Stomach (tissue), 9 donors: ENCODE results near the gene RAVER2. TPM values are rescaled to one million over a fixed set of nuclear protein-coding genes. Genes with fewer than 3 reads are reported as not detected.

Source experiments
- DNase-seq, 2 donors: peaks; one replicate each; pipeline versions ENCODE4 v3.0.0 to v3.0.0-alpha.2; 2013 to 2019
- H3K27ac ChIP-seq, 5 donors: fragments of 200-600 bp in 4 of 5; sonication (generic) in 4 of 5; one replicate each; pipeline ENCODE4 v1.5.1; 2013 to 2019; ENCODE audit warnings: mild to moderate bottlenecking in 1 of 5, moderate library complexity in 1 of 5
- H3K27me3 ChIP-seq, 3 donors: fragments of 200-600 bp; sonication (generic); one replicate each; pipeline ENCODE4 v1.5.1; 2017 to 2019; ENCODE audit warnings: mixed run types in 1 of 3
- H3K36me3 ChIP-seq, 4 donors: fragments of 200-600 bp; sonication (generic); 1 replicate in 3 of 4; 2 replicates in 1 of 4; pipeline ENCODE4 v1.5.1; 2016 to 2019
- H3K4me1 ChIP-seq, 4 donors: fragments of 200-600 bp; sonication (generic); one replicate each; pipeline ENCODE4 v1.5.1; 2016 to 2019
- H3K4me3 ChIP-seq, 4 donors: fragments of 200-600 bp; sonication (generic) in 3 of 4; one replicate each; pipeline ENCODE4 v1.5.1; 2016 to 2019; ENCODE audit warnings: mild to moderate bottlenecking in 1 of 4
- H3K9me3 ChIP-seq, 4 donors: fragments of 200-600 bp; sonication (generic); one replicate each; pipeline ENCODE4 v1.5.1; 2016 to 2019
- CTCF ChIP-seq, 7 experiments: fragments of 450-650 bp in 4 of 7; fragments of 200-600 bp in 3 of 7; sonication (generic) in 3 of 7; IDR thresholded peaks; one replicate each; pipeline ENCODE4 v1.5.1; 2016 to 2019; ENCODE audit warnings: antibody characterized with exemption in 7 of 7, control low read depth in 2 of 7, mild to moderate bottlenecking in 1 of 7
- EP300 ChIP-seq: sonication (generic); formaldehyde crosslinking; IDR thresholded peaks from one replicate; pipeline ENCODE4 v1.6.1; 2017; ENCODE audit warnings: antibody characterized with exemption
- POLR2A ChIP-seq, 4 donors: fragments of 450-650 bp; IDR thresholded peaks; one replicate each; pipeline ENCODE4 v1.6.1; 2016; ENCODE audit warnings: antibody characterized with exemption in 4 of 4, control low read depth in 2 of 4, mild to moderate bottlenecking in 1 of 4, moderate library complexity in 1 of 4
- POLR2AphosphoS5 ChIP-seq, 3 donors: sonication (generic); formaldehyde crosslinking; IDR thresholded peaks; one replicate each; pipeline ENCODE4 v1.6.1; 2016; ENCODE audit warnings: antibody characterized with exemption in 3 of 3
- WGBS, 5 donors: extraction: QIAGEN DNeasy Blood & Tissue Kit in 3 of 5; methylation state at CpG; one replicate each; pipeline versions ENCODE4 v1.1.5 to v1.1.7; 2013 to 2018; 5-methylcytosine and 5-hydroxymethylcytosine counted together
- intact Hi-C: fragments of 100-400 bp; cut with DNase I; formaldehyde crosslinking; loops from one replicate; pipeline ENCODE4 v1.15.1; 2023; ENCODE audit warnings: low total_unique reads
- polyA plus RNA-seq, 3 donors: library from polyadenylated mRNA; stranded (reverse); fragments of 200-250 nt; gene quantifications; one replicate each; pipeline ENCODE4 v1.2.3, GENCODE V29; 2013
- total RNA-seq, 5 donors: library from RNA; depleted of rRNA; stranded (reverse); fragments of >200 nt; gene quantifications; one replicate each; pipeline versions ENCODE4 v1.1.0 to v1.2.3, GENCODE V29; 2014 to 2016
- donor health status: healthy with polysubstance abuse.
- donor health status: Bipolar disorder and iron deficiency.
- donor health status: healthy.

RAVER2 gene
- total and polyA plus RNA-seq, 8 donors = 4.7 to 27.5 (median 13.9) TPM

- Histone ChIP-seq H3K27ac (no peak overlapping the region), H3K4me1 (peaks cover 0 to 20% (median 10%) of the 10 kb centered on the region in 4 donors), H3K4me3 (no peak overlapping the region), H3K27me3 (no peaks in the 10 kb centered on the region), H3K9me3 (no peaks in the 10 kb centered on the region), H3K36me3 (peaks cover 34 to 95% (median 88%) of the 10 kb centered on the region in 4 donors)
- DNase-seq = peak; percentile 35 to 65
- intact Hi-C loops = no loop called here
- TF ChIP-seq CTCF (IDR thresholded peaks at IDR 0.05) (peak in 3 of 7 experiments; percentile 5 to 50 (median 35)), EP300 (no peak)
- 42 to 58% (median 45%) methylated on average over 4 of the region's 4 CpGs for WGBS, 5 donors
These were observed 116.7 kb downstream of the RAVER2 start for GRCh38 chr1:64861611-64862010.

GRCh38 chr1:64864018-64864940 is 119.4 kb downstream of the RAVER2 start:
- Histone ChIP-seq H3K4me1 (peaks cover 0 to 20% (median 7%) of the 10 kb centered on the region in 4 donors), H3K27ac (peak overlapping the region; percentile 7 to 68 (median 35)), H3K27me3 (no peaks in the 10 kb centered on the region), H3K4me3 (no peak overlapping the region), H3K36me3 (peaks cover 25 to 95% (median 88%) of the 10 kb centered on the region in 4 donors), H3K9me3 (no peaks in the 10 kb centered on the region)
- peak in 2 of 3 donors; percentile 62 to 63 for TF ChIP-seq POLR2AphosphoS5 (IDR thresholded peaks at IDR 0.05)
- no peak for TF ChIP-seq EP300
- no peak for TF ChIP-seq POLR2A (IDR thresholded peaks at IDR 0.05)
- peak; percentile 61 to 77 for DNase-seq
- intact Hi-C loops = no loop called here
- WGBS, 5 donors = 61 to 69% (median 66%) methylated on average over 14 of the region's 14 CpGs

GRCh38 chr1:64865105-64865757 is 120.4 kb downstream of the RAVER2 start:
- intact Hi-C loops = no loop called here
- Histone ChIP-seq H3K36me3 (peaks cover 24 to 95% (median 88%) of the 10 kb centered on the region in 4 donors), H3K27ac (peak overlapping the region in 3 of 5 donors; percentile 35 to 68 (median 58)), H3K9me3 (no peaks in the 10 kb centered on the region), H3K27me3 (no peaks in the 10 kb centered on the region), H3K4me3 (no peak overlapping the region), H3K4me1 (peaks cover 0 to 20% (median 7%) of the 10 kb centered on the region in 4 donors)
- WGBS, 5 donors = 89 to 96% (median 93%) methylated on average over 6 of the region's 6 CpGs
- TF ChIP-seq CTCF (IDR thresholded peaks at IDR 0.05) = no peak
- TF ChIP-seq POLR2A (IDR thresholded peaks at IDR 0.05) = no peak
- no peak for TF ChIP-seq EP300
- DNase-seq = no peak

GRCh38 chr1:64866689-64867088 is 121.8 kb downstream of the RAVER2 start:
- Histone ChIP-seq H3K4me3 (no peak overlapping the region), H3K9me3 (no peaks in the 10 kb centered on the region), H3K27ac (no peak overlapping the region), H3K36me3 (peaks cover 32 to 98% (median 90%) of the 10 kb centered on the region in 4 donors), H3K27me3 (no peaks in the 10 kb centered on the region), H3K4me1 (peaks cover 0 to 20% (median 7%) of the 10 kb centered on the region in 4 donors)
- intact Hi-C loops = no loop called here
- DNase-seq = no peak
- TF ChIP-seq POLR2A (IDR thresholded peaks at IDR 0.05) = no peak
- TF ChIP-seq EP300 = no peak
- no peak for TF ChIP-seq POLR2AphosphoS5 (IDR thresholded peaks at IDR 0.05)
- no peak for TF ChIP-seq CTCF (IDR thresholded peaks at IDR 0.05)
- WGBS, 5 donors = 85 to 92% (median 91%) methylated on average over 10 of the region's 10 CpGs
